NCI-H2171 (cell line): ENCODE results near the gene PLXDC1.

Source experiments
- DNase-seq: peaks from one replicate; lab custom pipeline; 2025; lab: John Stamatoyannopoulos, UW

PLXDC1 gene

DNA sequence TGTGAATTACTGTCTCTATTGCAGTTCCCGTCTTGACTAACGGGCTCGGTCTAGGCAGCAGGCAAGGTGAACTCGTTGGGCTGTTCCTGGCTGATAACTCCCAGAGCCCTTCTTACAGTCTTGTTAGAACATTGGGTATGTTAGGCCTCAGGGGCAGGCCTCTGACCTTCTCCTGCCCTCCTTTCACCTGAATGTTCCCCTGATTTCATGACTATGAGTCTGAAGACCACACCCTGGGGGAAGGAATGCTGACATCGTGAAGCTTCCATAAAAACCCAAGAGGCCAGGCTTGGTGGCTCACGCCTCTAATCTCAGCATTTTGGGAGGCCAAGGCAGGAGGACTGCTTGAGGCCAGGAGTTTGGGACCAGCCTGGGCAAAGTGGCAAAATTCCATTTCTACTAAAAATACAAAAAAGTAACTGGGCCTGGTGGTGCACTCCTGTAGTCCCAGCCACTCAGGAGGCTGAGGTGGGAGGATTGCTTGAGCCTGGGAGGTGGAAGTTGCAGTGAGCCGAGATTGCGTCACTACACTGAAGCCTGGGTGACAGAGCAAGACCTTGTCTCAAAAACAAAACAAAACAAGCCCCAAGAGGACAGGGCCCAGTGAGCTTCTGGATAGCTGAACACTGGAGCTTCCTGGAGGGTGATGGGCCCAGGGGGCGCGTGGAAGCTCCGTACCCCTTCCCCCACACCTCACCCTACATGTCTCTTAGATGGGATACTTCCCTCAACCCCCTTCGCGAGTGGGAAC is 136.5 kb downstream of the PLXDC1 start:
- DNase-seq: no peak

DNA sequence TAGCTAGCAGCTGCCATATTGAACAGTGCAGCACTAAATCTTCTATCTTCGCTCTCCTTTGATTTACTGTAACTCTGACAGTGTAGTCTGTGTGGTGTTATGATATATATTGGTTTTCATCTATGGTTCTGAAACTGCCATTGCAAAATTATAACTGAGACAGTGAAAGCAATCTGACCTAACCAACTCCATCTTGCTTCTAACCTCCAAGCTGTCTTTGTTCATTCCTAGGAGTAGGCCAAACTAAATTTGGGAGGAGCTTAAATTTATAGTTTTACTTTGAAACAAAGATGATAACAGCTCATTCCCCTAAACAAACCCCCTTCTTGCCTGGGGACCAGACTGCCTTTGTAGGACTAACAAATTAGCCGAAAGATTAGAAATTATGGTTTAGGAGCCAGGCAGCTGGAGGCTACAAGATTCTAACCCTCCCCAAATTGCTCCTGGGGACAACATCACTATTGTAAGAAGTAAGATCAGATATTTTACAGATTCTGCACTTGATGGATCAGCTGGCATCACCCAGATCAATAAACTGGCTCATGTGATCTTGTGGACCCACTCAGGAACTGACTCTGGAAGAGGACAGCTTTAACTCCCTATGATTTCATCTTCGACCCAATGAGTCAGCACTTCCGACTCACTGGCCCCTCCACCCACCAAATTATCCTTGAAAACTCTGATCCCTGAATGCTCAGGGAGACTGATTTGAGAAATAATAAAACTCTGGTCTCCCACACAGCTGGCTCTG is 137.2 kb downstream of the PLXDC1 start:
- no peak for DNase-seq
